ENCODE measurements around the gene VAPA. TPM values are rescaled to one million over a fixed set of nuclear protein-coding genes. Genes with fewer than 3 reads are reported as not detected.

VAPA gene
- total and polyA plus RNA-seq, 9 of the 15 experiments (the other 6 are each of a cell fraction or from before 2014, with no cell fraction given): 219 to 902 (median 526) TPM

DNA sequence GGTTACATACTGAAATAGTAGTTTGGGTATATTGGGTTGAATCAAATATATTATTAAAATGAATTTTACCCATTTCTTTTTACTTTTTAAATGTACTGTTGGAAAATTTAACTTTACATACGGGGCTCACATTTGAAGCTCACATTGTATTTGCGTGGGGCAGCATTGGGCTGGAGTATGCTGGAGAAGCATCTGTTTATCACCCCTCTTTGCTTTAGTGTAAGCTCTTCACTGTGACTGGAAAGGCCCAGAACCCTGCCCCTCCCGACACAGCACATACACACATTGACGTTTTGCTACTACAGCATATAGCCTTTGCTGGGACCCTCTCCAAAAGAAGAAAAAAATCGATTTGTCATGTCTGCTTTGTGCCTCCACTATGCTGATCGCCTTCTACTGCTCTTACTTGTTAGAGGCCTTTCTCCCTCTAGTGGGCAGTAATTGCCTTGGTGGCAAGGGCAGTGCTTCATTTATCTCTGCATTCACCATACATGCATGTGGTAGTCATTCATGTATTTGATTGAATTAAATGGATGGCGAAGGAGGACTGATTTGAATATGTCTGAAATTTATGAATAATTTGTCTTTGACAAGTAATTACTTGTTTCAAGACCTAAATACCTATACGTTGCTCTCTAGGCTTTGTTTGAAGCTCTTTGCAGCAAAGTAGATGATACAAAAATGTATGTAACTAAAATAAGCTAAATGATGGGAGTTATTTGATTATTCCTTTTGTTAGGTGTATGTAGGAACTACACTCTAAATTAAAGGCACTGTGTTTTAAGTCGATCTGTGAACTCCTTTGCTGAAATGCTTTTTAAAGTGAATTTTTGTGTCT, 37.4 kb downstream of the VAPA start (continued):
- TF ChIP-seq, protein P1, sequence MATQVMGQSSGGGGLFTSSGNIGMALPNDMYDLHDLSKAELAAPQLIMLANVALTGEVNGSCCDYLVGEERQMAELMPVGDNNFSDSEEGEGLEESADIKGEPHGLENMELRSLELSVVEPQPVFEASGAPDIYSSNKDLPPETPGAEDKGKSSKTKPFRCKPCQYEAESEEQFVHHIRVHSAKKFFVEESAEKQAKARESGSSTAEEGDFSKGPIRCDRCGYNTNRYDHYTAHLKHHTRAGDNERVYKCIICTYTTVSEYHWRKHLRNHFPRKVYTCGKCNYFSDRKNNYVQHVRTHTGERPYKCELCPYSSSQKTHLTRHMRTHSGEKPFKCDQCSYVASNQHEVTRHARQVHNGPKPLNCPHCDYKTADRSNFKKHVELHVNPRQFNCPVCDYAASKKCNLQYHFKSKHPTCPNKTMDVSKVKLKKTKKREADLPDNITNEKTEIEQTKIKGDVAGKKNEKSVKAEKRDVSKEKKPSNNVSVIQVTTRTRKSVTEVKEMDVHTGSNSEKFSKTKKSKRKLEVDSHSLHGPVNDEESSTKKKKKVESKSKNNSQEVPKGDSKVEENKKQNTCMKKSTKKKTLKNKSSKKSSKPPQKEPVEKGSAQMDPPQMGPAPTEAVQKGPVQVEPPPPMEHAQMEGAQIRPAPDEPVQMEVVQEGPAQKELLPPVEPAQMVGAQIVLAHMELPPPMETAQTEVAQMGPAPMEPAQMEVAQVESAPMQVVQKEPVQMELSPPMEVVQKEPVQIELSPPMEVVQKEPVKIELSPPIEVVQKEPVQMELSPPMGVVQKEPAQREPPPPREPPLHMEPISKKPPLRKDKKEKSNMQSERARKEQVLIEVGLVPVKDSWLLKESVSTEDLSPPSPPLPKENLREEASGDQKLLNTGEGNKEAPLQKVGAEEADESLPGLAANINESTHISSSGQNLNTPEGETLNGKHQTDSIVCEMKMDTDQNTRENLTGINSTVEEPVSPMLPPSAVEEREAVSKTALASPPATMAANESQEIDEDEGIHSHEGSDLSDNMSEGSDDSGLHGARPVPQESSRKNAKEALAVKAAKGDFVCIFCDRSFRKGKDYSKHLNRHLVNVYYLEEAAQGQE (IDR thresholded peaks at IDR 0.05; ENCODE audit: borderline replicate concordance): peak; percentile 61; the same call in 1 of the 2 replicates
- TF ChIP-seq, protein P1 (CRISPR knock-in tag; IDR thresholded peaks at IDR 0.05; ENCODE audit: low read depth): no peak
- TF ChIP-seq TEAD4 (IDR thresholded peaks at IDR 0.05; ENCODE audit: low read length) (0 out of 2 replicates have a peak, but pooled peaks have one; percentile 11), TEAD4 (CRISPR knock-in tag; IDR thresholded peaks at IDR 0.05; ENCODE audit: borderline replicate concordance) (no peak), PPARD (CRISPR knock-in tag; IDR thresholded peaks at IDR 0.05) (no peak), CBFA2T2 (conservative IDR thresholded peaks at IDR 0.05) (no peak), IRF2 (CRISPR knock-in tag; IDR thresholded peaks at IDR 0.05) (no peak), ZNF77 (CRISPR knock-in tag; IDR thresholded peaks at IDR 0.05) (no peak), NELFE (IDR thresholded peaks at IDR 0.05; ENCODE audit: insufficient read depth, insufficient read length) (no peak), LEF1 (IDR thresholded peaks at IDR 0.05) (no peak), ZFP30 (CRISPR knock-in tag; IDR thresholded peaks at IDR 0.05; ENCODE audit: borderline replicate concordance) (no peak), XRCC4 (IDR thresholded peaks at IDR 0.05; ENCODE audit: extremely low read depth, insufficient read depth, insufficient read length) (no peak), FOXM1 (IDR thresholded peaks at IDR 0.05; ENCODE audit: low read depth) (no peak), FOXM1 (CRISPR knock-in tag; IDR thresholded peaks at IDR 0.05; ENCODE audit: low read depth) (no peak), ZNF655 (CRISPR knock-in tag; IDR thresholded peaks at IDR 0.05) (no peak), ZNF644 (tag; IDR thresholded peaks at IDR 0.05; ENCODE audit: low read depth) (no peak)
